IMR-90 (cell line): ENCODE results near the gene SPNS1. TPM values are rescaled to one million over a fixed set of nuclear protein-coding genes. Genes with fewer than 3 reads are reported as not detected.

Source experiments
- ATAC-seq: fragments of 200-7000 bp; cut with Tn5 transposase; 2 replicates; pipeline ENCODE4 v1.9.1; 2020; ENCODE audit warnings: low read depth, mild to moderate bottlenecking, moderate library complexity
- BruUV-seq: library from RNA; stranded (reverse); fragments of 400-500 nt; replicated peaks from 2 replicates; lab custom pipeline; 2021; lab: Mats Ljungman, UMichigan
- CTCF ChIA-PET: fragments of 300-600 bp; formaldehyde crosslinking; extraction: SDS; loops from one replicate; lab custom pipeline; 2021; ENCODE audit warnings: antibody characterized with exemption; lab: Yijun Ruan, JAX
- POLR2A ChIA-PET: fragments of 300-600 bp; sonication (Branson Sonifier 250); formaldehyde crosslinking; loops from one replicate; lab custom pipeline; 2022; ENCODE audit warnings: antibody characterized with exemption; ENCODE audit not compliant: unreplicated experiment; lab: Charles Lee
- DNase-seq: peaks from one replicate; pipeline ENCODE4 v3.0.0; 2013
- H2AFZ ChIP-seq: replicated peaks from 2 replicates; pipeline ENCODE3; 2013; ENCODE audit warnings: low read length, mild to moderate bottlenecking; ENCODE audit not compliant: poor library complexity
- H2AK5ac ChIP-seq: 2 replicates; pipeline ENCODE4 v1.6.1; 2013; ENCODE audit warnings: low read depth, low read length, inconsistent platforms
- H2AK9ac ChIP-seq: replicated peaks from 2 replicates; pipeline ENCODE3; 2013; ENCODE audit warnings: mild to moderate bottlenecking, low read depth, low read length, moderate library complexity; ENCODE audit not compliant: poor library complexity
- H2BK120ac ChIP-seq: 2 replicates; pipeline ENCODE4 v1.6.1; 2013; ENCODE audit warnings: low read depth, low read length, inconsistent platforms
- H2BK15ac ChIP-seq: 3 replicates; pipeline ENCODE4 v1.6.1; 2013; ENCODE audit warnings: low read depth, low read length, inconsistent platforms
- H2BK20ac ChIP-seq: 2 replicates; pipeline ENCODE4 v1.6.1; 2013; ENCODE audit warnings: low read depth, mild to moderate bottlenecking, inconsistent platforms, low read length, moderate library complexity
- H2BK5ac ChIP-seq: 2 replicates; pipeline ENCODE4 v1.6.1; 2013; ENCODE audit warnings: mild to moderate bottlenecking, low read depth, low read length, inconsistent platforms; ENCODE audit not compliant: poor library complexity, severe bottlenecking
- H3K14ac ChIP-seq: replicated peaks from 2 replicates; pipeline ENCODE4 v1.6.1; 2013; ENCODE audit warnings: low read depth, low read length, inconsistent platforms
- H3K18ac ChIP-seq: 2 replicates; pipeline ENCODE4 v1.6.1; 2013; ENCODE audit warnings: low read depth, low read length, control low read depth
- H3K23ac ChIP-seq: 2 replicates; pipeline ENCODE4 v1.6.1; 2013; ENCODE audit warnings: low read depth, low read length, inconsistent platforms
- H3K27ac ChIP-seq: 2 replicates; pipeline ENCODE4 v1.5.1; 2013; ENCODE audit warnings: mild to moderate bottlenecking, control low read depth, low read length; ENCODE audit not compliant: insufficient read depth
- H3K27me3 ChIP-seq: 2 replicates; pipeline ENCODE4 v1.6.1; 2013; ENCODE audit warnings: low read length; ENCODE audit not compliant: control insufficient read depth, insufficient read depth
- H3K36me3 ChIP-seq: 2 replicates; pipeline ENCODE4 v1.6.1; 2013; ENCODE audit warnings: low read length, mixed read lengths; ENCODE audit not compliant: control insufficient read depth, insufficient read depth
- H3K4ac ChIP-seq: 2 replicates; pipeline ENCODE4 v1.6.1; 2013; ENCODE audit warnings: low read depth, low read length, inconsistent platforms
- H3K4me1 ChIP-seq: 2 replicates; pipeline ENCODE4 v1.6.1; 2013; ENCODE audit warnings: low read length, mixed read lengths; ENCODE audit not compliant: control insufficient read depth, insufficient read depth
- H3K4me2 ChIP-seq: 2 replicates; pipeline ENCODE4 v1.6.1; 2013; ENCODE audit warnings: low read depth, mild to moderate bottlenecking, control low read depth, low read length, moderate library complexity
- H3K4me3 ChIP-seq: 2 replicates; pipeline ENCODE4 v1.5.1; 2013; ENCODE audit warnings: low read depth, mild to moderate bottlenecking, control low read depth, low read length, moderate library complexity; ENCODE audit not compliant: insufficient read depth
- H3K56ac ChIP-seq: 2 replicates; pipeline ENCODE4 v1.6.1; 2013; ENCODE audit warnings: low read length, inconsistent platforms; ENCODE audit not compliant: insufficient read depth; ENCODE audit errors: extremely low read depth
- H3K79me1 ChIP-seq, 2 experiments: 2 replicates each; pipeline ENCODE4 v1.6.1; 2013; ENCODE audit warnings: low read length in 2 of 2, inconsistent platforms in 1 of 2, low read depth in 1 of 2
- H3K9ac ChIP-seq: 2 replicates; pipeline ENCODE4 v1.6.1; 2013; ENCODE audit warnings: low read depth, low read length, control low read depth
- H3K9me1 ChIP-seq: 2 replicates; pipeline ENCODE4 v1.6.1; 2013; ENCODE audit warnings: low read length, inconsistent platforms; ENCODE audit not compliant: insufficient read depth
- H3K9me3 ChIP-seq: 2 replicates; pipeline ENCODE4 v1.6.1; 2013; ENCODE audit warnings: low read length; ENCODE audit not compliant: control insufficient read depth, insufficient read depth
- H4K20me1 ChIP-seq: 2 replicates; pipeline ENCODE4 v1.6.1; 2013; ENCODE audit warnings: low read length, inconsistent platforms; ENCODE audit not compliant: insufficient read depth
- H4K5ac ChIP-seq: 2 replicates; pipeline ENCODE4 v1.6.1; 2013; ENCODE audit warnings: mild to moderate bottlenecking, low read depth, low read length, control low read depth
- H4K8ac ChIP-seq, 2 experiments: 2 replicates each; pipeline ENCODE4 v1.6.1; 2013; ENCODE audit warnings: low read depth in 2 of 2, low read length in 2 of 2, control low read depth in 1 of 2, inconsistent platforms in 1 of 2
- H4K91ac ChIP-seq: 2 replicates; pipeline ENCODE4 v1.6.1; 2013; ENCODE audit warnings: low read depth, low read length, inconsistent platforms; ENCODE audit not compliant: insufficient read depth
- BHLHE40 ChIP-seq: fragments of 150-350 bp; IDR thresholded peaks from 2 replicates; pipeline ENCODE4 v1.6.1; 2016; ENCODE audit warnings: mild to moderate bottlenecking, low read depth, low read length
- CEBPB ChIP-seq: IDR thresholded peaks from 2 replicates; pipeline ENCODE4 v1.6.1; 2012; ENCODE audit warnings: low read depth, low read length, improper control_type of control experiment
- CHD1 ChIP-seq: IDR thresholded peaks from 2 replicates; pipeline ENCODE4 v1.6.1; 2012; ENCODE audit warnings: low read depth, low read length, improper control_type of control experiment
- ELK1 ChIP-seq: fragments of 150-350 bp; IDR thresholded peaks from 2 replicates; pipeline ENCODE4 v1.6.1; 2016; ENCODE audit warnings: low read depth, mild to moderate bottlenecking, low read length, moderate library complexity, borderline replicate concordance
- FOS ChIP-seq: fragments of 150-350 bp; IDR thresholded peaks from 2 replicates; pipeline ENCODE4 v1.6.1; 2016; ENCODE audit warnings: low read depth, low read length
- MAFK ChIP-seq: IDR thresholded peaks from 2 replicates; pipeline ENCODE4 v1.6.1; 2012; ENCODE audit warnings: low read depth, low read length, improper control_type of control experiment
- MAZ ChIP-seq: IDR thresholded peaks from 2 replicates; pipeline ENCODE4 v1.6.1; 2012; ENCODE audit warnings: low read depth, mild to moderate bottlenecking, low read length, improper control_type of control experiment, moderate library complexity, borderline replicate concordance
- MXI1 ChIP-seq: IDR thresholded peaks from 2 replicates; pipeline ENCODE4 v1.6.1; 2012; ENCODE audit warnings: low read depth, mild to moderate bottlenecking, low read length, moderate library complexity, borderline replicate concordance
- NFE2L2 ChIP-seq: fragments of 150-350 bp; IDR thresholded peaks from 2 replicates; pipeline ENCODE4 v1.6.1; 2016; ENCODE audit warnings: low read depth, mild to moderate bottlenecking, low read length
- POLR2A ChIP-seq: IDR thresholded peaks from 2 replicates; pipeline ENCODE4 v1.6.1; 2012; ENCODE audit warnings: mild to moderate bottlenecking, low read depth, low read length
- RAD21 ChIP-seq: IDR thresholded peaks from 2 replicates; pipeline ENCODE4 v1.6.1; 2012; ENCODE audit warnings: low read length, improper control_type of control experiment
- RCOR1 ChIP-seq: IDR thresholded peaks from 2 replicates; pipeline ENCODE4 v1.6.1; 2012; ENCODE audit warnings: mild to moderate bottlenecking, low read length, improper control_type of control experiment; ENCODE audit not compliant: insufficient replicate concordance
- RFX5 ChIP-seq: IDR thresholded peaks from 2 replicates; pipeline ENCODE4 v1.8.0; 2012; ENCODE audit warnings: low read depth, mild to moderate bottlenecking, low read length, moderate library complexity
- SMC3 ChIP-seq: fragments of 150-350 bp; IDR thresholded peaks from 2 replicates; pipeline ENCODE4 v1.6.1; 2016; ENCODE audit warnings: low read depth, mild to moderate bottlenecking, antibody characterized with exemption, low read length, moderate library complexity
- USF2 ChIP-seq: fragments of 150-350 bp; IDR thresholded peaks from 2 replicates; pipeline ENCODE4 v1.6.1; 2017; ENCODE audit warnings: mild to moderate bottlenecking, antibody characterized with exemption, low read length, low read depth
- WGBS, 2 experiments: methylation state at CpG; one replicate each; pipeline versions ENCODE4 v1.1.5 to v1.1.7; 2013; ENCODE audit warnings: missing lambda C conversion rate in 2 of 2; ENCODE audit not compliant: insufficient read length in 1 of 2; ENCODE audit errors: extremely low coverage in 2 of 2; 5-methylcytosine and 5-hydroxymethylcytosine counted together
- dilution Hi-C: fragments of 300-500 bp; cut with HindIII; formaldehyde crosslinking; loops from one replicate; pipeline ENCODE4 v1.14.3; 2018; ENCODE audit warnings: low sequenced_read_pairs; ENCODE audit not compliant: unreplicated experiment
- in situ Hi-C: fragments of 300-500 bp; cut with MboI; formaldehyde crosslinking; loops from 3 replicates; pipeline ENCODE4 v1.14.3; 2019; ENCODE audit warnings: low sequenced_read_pairs, inconsistent platforms, mixed read lengths
- intact Hi-C: fragments of 100-400 bp; cut with micrococcal nuclease; formaldehyde crosslinking; loops from 2 replicates; pipeline ENCODE4 v1.10.0; 2022
- polyA plus RNA-seq, 3 experiments: library from polyadenylated mRNA; depleted of rRNA; stranded (reverse); fragments of >200 nt; gene quantifications; 2 replicates each; pipeline ENCODE4 v1.2.3, GENCODE V29; 2012; ENCODE audit warnings: low replicate concordance in 1 of 3
- total RNA-seq: library from RNA; depleted of rRNA; stranded (reverse); fragments of >200 nt; gene quantifications from 2 replicates; pipeline ENCODE4 v1.2.3, GENCODE V29; 2012

Gene SPNS1
- total and polyA plus RNA-seq, 2 of the 4 experiments (the other 2 are of a cell fraction) = 4.7 to 37.3 TPM

GRCh38 chr16:28990375-28991040, 15.9 kb downstream of the SPNS1 start:
- intact Hi-C loops (no loop called here), dilution Hi-C loops (no loop called here), in situ Hi-C loops (no loop called here)
- Histone ChIP-seq H3K23ac (no peak overlapping the region), H3K79me1 (no peaks in the 10 kb centered on the region), H3K27ac (no peak overlapping the region), H3K27me3 (no peaks in the 10 kb centered on the region), H2BK15ac (no peak overlapping the region), H3K56ac (no peak overlapping the region), H3K14ac (no peak overlapping the region), H3K9ac (no peak overlapping the region), H4K8ac (no peak overlapping the region), H2BK120ac (no peak overlapping the region), H2BK20ac (no peak overlapping the region), H3K4ac (no peak overlapping the region), H3K9me1 (no peaks in the 10 kb centered on the region), H2AFZ (peak overlapping the region; percentile 41), H3K4me1 (no peaks in the 10 kb centered on the region), H3K18ac (no peak overlapping the region), H3K36me3 (peaks cover 30% of the 10 kb centered on the region), H4K20me1 (no peaks in the 10 kb centered on the region), H3K9me3 (peaks cover 5% of the 10 kb centered on the region), H2BK5ac (no peak overlapping the region), H2AK5ac (no peak overlapping the region), H4K91ac (no peak overlapping the region), H2AK9ac (peak overlapping the region; percentile 55), H3K4me2 (no peak overlapping the region), H3K4me3 (no peak overlapping the region), H4K5ac (no peak overlapping the region)
- CTCF ChIA-PET = no interaction called here
- TF ChIP-seq SMC3 (no peak), MAFK (no peak), NFE2L2 (no peak), CHD1 (no peak), RAD21 (no peak), USF2 (no peak), MAZ (no peak), BHLHE40 (no peak), MXI1 (no peak), RCOR1 (no peak), POLR2A (no peak), CEBPB (no peak), ELK1 (no peak), RFX5 (no peak), FOS (no peak)
- ATAC-seq = no peak
- no peak for DNase-seq
- no TSS peak for BruUV-seq
- POLR2A ChIA-PET = no interaction called here
- WGBS, 2 experiments = 96% methylated on average over 5 of the region's 11 CpGs; no CpG with 5 or more reads in 1 of the 2 experiments
